K562 treated with DMSO at 1 percent for 48 hours (cell line): ENCODE data around the gene GOLGA3. TPM values are rescaled to one million over a fixed set of nuclear protein-coding genes. Genes with fewer than 3 reads are reported as not detected.

Experiments
- total RNA-seq: library from RNA; unstranded; fragments of 300-600 nt; gene quantifications from 2 replicates; pipeline ENCODE4 v1.2.3, GENCODE V29; 2022; ENCODE audit warnings: low replicate concordance; ENCODE audit errors: extremely low read depth

Gene GOLGA3, protein sequence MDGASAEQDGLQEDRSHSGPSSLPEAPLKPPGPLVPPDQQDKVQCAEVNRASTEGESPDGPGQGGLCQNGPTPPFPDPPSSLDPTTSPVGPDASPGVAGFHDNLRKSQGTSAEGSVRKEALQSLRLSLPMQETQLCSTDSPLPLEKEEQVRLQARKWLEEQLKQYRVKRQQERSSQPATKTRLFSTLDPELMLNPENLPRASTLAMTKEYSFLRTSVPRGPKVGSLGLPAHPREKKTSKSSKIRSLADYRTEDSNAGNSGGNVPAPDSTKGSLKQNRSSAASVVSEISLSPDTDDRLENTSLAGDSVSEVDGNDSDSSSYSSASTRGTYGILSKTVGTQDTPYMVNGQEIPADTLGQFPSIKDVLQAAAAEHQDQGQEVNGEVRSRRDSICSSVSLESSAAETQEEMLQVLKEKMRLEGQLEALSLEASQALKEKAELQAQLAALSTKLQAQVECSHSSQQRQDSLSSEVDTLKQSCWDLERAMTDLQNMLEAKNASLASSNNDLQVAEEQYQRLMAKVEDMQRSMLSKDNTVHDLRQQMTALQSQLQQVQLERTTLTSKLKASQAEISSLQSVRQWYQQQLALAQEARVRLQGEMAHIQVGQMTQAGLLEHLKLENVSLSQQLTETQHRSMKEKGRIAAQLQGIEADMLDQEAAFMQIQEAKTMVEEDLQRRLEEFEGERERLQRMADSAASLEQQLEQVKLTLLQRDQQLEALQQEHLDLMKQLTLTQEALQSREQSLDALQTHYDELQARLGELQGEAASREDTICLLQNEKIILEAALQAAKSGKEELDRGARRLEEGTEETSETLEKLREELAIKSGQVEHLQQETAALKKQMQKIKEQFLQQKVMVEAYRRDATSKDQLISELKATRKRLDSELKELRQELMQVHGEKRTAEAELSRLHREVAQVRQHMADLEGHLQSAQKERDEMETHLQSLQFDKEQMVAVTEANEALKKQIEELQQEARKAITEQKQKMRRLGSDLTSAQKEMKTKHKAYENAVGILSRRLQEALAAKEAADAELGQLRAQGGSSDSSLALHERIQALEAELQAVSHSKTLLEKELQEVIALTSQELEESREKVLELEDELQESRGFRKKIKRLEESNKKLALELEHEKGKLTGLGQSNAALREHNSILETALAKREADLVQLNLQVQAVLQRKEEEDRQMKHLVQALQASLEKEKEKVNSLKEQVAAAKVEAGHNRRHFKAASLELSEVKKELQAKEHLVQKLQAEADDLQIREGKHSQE (N-terminal part only)
- not detected in 2 replicates for total RNA-seq

DNA sequence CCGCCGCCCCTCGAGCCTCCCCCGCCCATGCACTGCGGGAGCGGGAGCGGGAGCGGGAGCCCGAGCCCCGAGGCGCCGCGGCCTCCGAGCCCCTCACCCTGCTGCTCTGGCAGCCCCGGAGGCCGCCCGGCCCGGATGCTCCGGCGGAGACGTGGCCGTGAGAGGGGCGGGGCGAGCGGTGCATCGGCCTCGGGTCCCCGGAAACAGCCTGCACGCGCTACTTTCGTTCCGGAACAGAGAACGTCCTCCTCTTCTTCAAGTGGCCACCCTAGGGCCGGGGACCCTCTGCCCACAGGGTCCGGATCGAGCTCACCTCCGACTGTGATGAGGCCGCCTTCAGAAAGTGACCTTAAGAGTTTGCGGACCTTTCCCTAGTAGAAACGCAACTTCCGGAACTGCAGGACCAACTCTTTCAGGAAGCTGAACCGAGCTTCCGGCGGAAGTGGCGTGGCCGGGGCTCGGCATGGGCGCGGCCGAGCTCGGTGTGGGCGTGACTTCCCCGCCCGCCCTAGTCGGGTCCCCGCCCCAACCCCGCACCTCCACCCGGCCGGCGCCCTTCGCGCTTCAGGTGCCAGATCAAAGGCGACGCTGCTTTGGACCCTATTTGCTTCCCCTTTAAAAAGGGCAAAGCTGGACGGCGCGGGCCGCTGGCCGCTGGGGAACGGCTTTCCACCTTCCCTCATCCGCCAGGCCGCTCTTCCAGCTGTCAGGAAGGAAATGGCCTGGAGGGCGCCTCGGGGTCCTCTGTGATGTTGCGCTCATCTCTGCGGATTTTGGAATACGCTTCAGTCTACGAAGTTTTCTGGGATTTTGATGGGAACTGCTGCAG, at the start of gene GOLGA3:
Gene GOLGA3, minus strand, starts transcription at position 164 of the 829 bp plus-strand sequence. CDS start 6,741 bp downstream, outside the sequence.

DNA sequence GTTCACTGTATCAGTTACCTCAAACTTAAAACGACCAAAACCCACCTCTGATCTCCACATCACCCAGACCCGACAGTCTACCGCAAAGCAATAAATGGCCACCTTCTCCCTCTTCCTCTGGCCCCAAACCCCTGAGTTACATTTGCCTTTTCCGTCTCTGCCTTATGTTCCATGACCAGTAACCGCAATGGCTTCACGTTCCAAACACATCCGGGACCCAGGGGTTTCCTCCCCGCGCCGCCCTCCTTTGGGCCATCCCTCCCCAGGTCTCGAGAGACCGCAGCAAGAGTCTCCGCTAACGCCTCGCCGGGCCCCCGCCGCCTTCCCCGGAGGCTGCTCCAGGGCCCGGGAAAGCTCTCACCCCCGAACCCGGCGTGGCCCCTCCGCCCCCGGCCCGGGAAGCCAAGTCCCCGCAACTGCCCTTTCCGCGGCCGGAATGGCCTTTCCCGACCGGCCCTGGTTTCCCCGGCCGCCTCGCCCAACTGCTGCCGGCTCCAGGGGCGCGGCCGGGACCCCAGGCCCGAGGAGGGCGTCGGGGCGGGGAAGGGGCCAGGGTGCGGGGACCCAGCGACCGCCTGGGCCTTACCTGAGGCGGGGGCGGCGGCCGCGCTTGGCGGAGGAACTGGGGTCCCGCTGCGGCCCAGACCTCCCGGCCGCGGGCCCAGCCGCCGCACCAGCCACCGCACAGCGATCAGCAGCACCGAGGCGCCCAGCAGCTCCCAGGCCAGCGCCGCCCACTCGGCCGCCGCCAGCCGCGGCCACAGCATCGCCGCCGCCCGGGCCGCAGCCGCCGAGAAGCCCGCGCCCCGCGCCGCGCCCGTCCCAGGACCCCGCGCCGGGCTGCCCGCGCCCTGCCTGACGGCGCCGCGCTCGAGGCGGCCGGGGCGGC, 67.4 kb downstream of the GOLGA3 start, which contains the start of gene ANKLE2:
Gene ANKLE2, minus strand, starts transcription at position 801 of the 889 bp plus-strand sequence. Its CDS starts 34 bp downstream, at position 767.

Other genes starting within 250 kb of the GOLGA3 start
- gene LRCOL1, start 218.3 kb downstream of the GOLGA3 start, total RNA-seq: not detected in 2 replicates
- not detected in 2 replicates for gene P2RX2, start 210.1 kb downstream of the GOLGA3 start, total RNA-seq
- gene POLE, start 141.5 kb downstream of the GOLGA3 start, total RNA-seq: 283 TPM in 1 of 2 replicates, not detected in the other
- not detected in 2 replicates for gene PXMP2, start 141.3 kb downstream of the GOLGA3 start, total RNA-seq
- gene PGAM5, start 118.0 kb downstream of the GOLGA3 start, total RNA-seq: not detected in 2 replicates
- not detected in 2 replicates for gene ANKLE2, start 67.0 kb downstream of the GOLGA3 start, total RNA-seq
- gene CHFR, start 58.7 kb upstream of the GOLGA3 start, total RNA-seq: not detected in 2 replicates
- not detected in 2 replicates for gene ZNF605, start 127.4 kb upstream of the GOLGA3 start, total RNA-seq
- gene ZNF26, start 157.5 kb upstream of the GOLGA3 start, total RNA-seq: not detected in 2 replicates
- not detected in 2 replicates for gene ZNF84, start 208.6 kb upstream of the GOLGA3 start, total RNA-seq